Loucy (cell line): ENCODE measurements around the gene EMSY.

ENCODE experiments used
- H2AFZ ChIP-seq: fragments of 200-600 bp; sonication (generic); 2 replicates; pipeline ENCODE4 v1.6.0; 2016; ENCODE audit warnings: antibody characterized with exemption, mild to moderate bottlenecking, low read length, moderate library complexity
- H3F3A ChIP-seq: fragments of 200-600 bp; 2 replicates; pipeline ENCODE4 v1.6.0; 2016; ENCODE audit warnings: antibody characterized with exemption, low read depth, mild to moderate bottlenecking
- H3K27me3 ChIP-seq: fragments of 200-600 bp; sonication (generic); 2 replicates; pipeline ENCODE4 v1.6.1; 2014; ENCODE audit warnings: low read length, mild to moderate bottlenecking; ENCODE audit not compliant: insufficient read depth, poor library complexity, severe bottlenecking
- H3K36me3 ChIP-seq: fragments of 200-600 bp; sonication (generic); 2 replicates; pipeline ENCODE4 v1.6.1; 2016; ENCODE audit warnings: low read length; ENCODE audit not compliant: insufficient read depth
- H3K4me1 ChIP-seq: fragments of 200-600 bp; sonication (generic); 2 replicates; pipeline ENCODE4 v1.5.1; 2014; ENCODE audit warnings: low read length, mild to moderate bottlenecking; ENCODE audit not compliant: insufficient read depth, poor library complexity, severe bottlenecking
- H3K4me2 ChIP-seq: fragments of 200-600 bp; sonication (generic); 2 replicates; pipeline ENCODE4 v1.6.0; 2014; ENCODE audit warnings: antibody characterized with exemption, low read length, low read depth, mild to moderate bottlenecking; ENCODE audit not compliant: poor library complexity, severe bottlenecking
- H3K4me3 ChIP-seq: fragments of 200-600 bp; sonication (generic); 2 replicates; pipeline ENCODE4 v1.5.1; 2014; ENCODE audit warnings: low read length, mild to moderate bottlenecking, mixed read lengths; ENCODE audit not compliant: poor library complexity, severe bottlenecking
- H3K79me2 ChIP-seq: fragments of 200-600 bp; sonication (generic); 2 replicates; pipeline ENCODE4 v1.6.1; 2014; ENCODE audit warnings: low read length; ENCODE audit not compliant: insufficient read depth
- H3K9ac ChIP-seq: fragments of 200-600 bp; sonication (generic); 2 replicates; pipeline ENCODE4 v1.6.0; 2014; ENCODE audit warnings: mild to moderate bottlenecking, low read depth, low read length, moderate library complexity; ENCODE audit not compliant: poor library complexity, severe bottlenecking
- H3K9me2 ChIP-seq: fragments of 200-600 bp; sonication (generic); replicated peaks from 2 replicates; pipeline ENCODE4 v1.6.1; 2016; ENCODE audit warnings: low read depth, low read length, mixed read lengths
- H3K9me3 ChIP-seq: fragments of 200-600 bp; sonication (generic); 2 replicates; pipeline ENCODE4 v1.6.1; 2014; ENCODE audit warnings: mild to moderate bottlenecking, antibody characterized with exemption, low read length, low read depth; ENCODE audit not compliant: insufficient read depth
- H4K20me1 ChIP-seq: fragments of 200-600 bp; sonication (generic); 2 replicates; pipeline ENCODE4 v1.6.0; 2014; ENCODE audit warnings: antibody characterized with exemption, low read length, mild to moderate bottlenecking; ENCODE audit not compliant: insufficient read depth, poor library complexity, severe bottlenecking
- CTCF ChIP-seq: fragments of 200-600 bp; sonication (generic); conservative IDR thresholded peaks from 2 replicates; pipeline ENCODE4 v1.5.1; 2014; ENCODE audit warnings: mild to moderate bottlenecking, antibody characterized with exemption, low read length
- EZH2phosphoT487 ChIP-seq: fragments of 200-600 bp; IDR thresholded peaks from 2 replicates; pipeline ENCODE4 v1.6.1; 2018; ENCODE audit warnings: antibody characterized with exemption, mild to moderate bottlenecking, moderate library complexity, borderline replicate concordance

The EMSY gene

DNA sequence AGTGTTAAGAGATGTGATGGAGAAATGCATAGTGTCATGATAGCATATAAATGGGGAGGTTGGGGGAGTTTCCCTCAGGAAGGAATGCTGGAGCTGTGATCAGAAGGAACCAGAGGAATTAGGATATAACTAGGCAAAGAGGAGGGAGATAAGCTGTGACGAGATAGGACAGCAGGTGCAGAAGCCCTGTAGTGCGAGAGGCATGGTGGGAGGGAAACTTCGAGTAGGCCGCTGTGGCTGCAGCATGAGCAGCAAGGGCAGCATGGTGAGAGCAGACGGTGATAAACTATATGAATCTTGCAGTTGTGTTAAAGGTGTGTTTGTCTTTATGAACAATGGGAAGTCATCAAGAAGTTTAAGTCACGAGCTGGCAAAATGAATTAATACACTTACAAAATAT, 109.9 kb downstream of the EMSY start:
- H3K9me2 ChIP-seq: no peaks in the 10 kb centered on the region
- no peaks in the 10 kb centered on the region for H3K79me2 ChIP-seq
- H3K36me3 ChIP-seq: no peaks in the 10 kb centered on the region; the same call in 1 of the 2 replicates
- no peaks in the 10 kb centered on the region for H3F3A ChIP-seq
- H3K9ac ChIP-seq: no peak overlapping the region
- H3K4me2 ChIP-seq: no peak overlapping the region
- H3K9me3 ChIP-seq: no peaks in the 10 kb centered on the region
- no peaks in the 10 kb centered on the region for H3K27me3 ChIP-seq
- TF ChIP-seq CTCF (no peak), EZH2phosphoT487 (no peak)
- H3K4me1 ChIP-seq: no peaks in the 10 kb centered on the region
- H4K20me1 ChIP-seq: no peaks in the 10 kb centered on the region
- H2AFZ ChIP-seq: no peak overlapping the region
- H3K4me3 ChIP-seq: no peak overlapping the region

GRCh38 chr11:76557466-76557865, 112.6 kb downstream of the EMSY start:
- Histone ChIP-seq H3K4me1 (no peaks in the 10 kb centered on the region), H2AFZ (no peak overlapping the region), H3K9ac (no peak overlapping the region), H3K4me3 (no peak overlapping the region), H3K9me2 (no peaks in the 10 kb centered on the region), H4K20me1 (no peaks in the 10 kb centered on the region), H3F3A (no peaks in the 10 kb centered on the region), H3K9me3 (no peaks in the 10 kb centered on the region), H3K79me2 (no peaks in the 10 kb centered on the region), H3K36me3 (no peaks in the 10 kb centered on the region), H3K4me2 (no peak overlapping the region), H3K27me3 (no peaks in the 10 kb centered on the region)
- TF ChIP-seq CTCF (no peak), EZH2phosphoT487 (no peak)

GRCh38 chr11:76558473-76558872, 113.7 kb downstream of the EMSY start:
- Histone ChIP-seq H3F3A (no peaks in the 10 kb centered on the region), H3K4me2 (no peak overlapping the region), H3K27me3 (no peaks in the 10 kb centered on the region), H3K36me3 (no peaks in the 10 kb centered on the region), H3K9ac (no peak overlapping the region), H3K9me2 (no peaks in the 10 kb centered on the region), H4K20me1 (no peaks in the 10 kb centered on the region), H2AFZ (no peak overlapping the region), H3K9me3 (no peaks in the 10 kb centered on the region), H3K4me1 (no peaks in the 10 kb centered on the region), H3K79me2 (no peaks in the 10 kb centered on the region), H3K4me3 (no peak overlapping the region)
- no peak for TF ChIP-seq CTCF
- TF ChIP-seq EZH2phosphoT487: no peak
